ENCODE data around the gene SCPEP1.

SCPEP1 gene

DNA sequence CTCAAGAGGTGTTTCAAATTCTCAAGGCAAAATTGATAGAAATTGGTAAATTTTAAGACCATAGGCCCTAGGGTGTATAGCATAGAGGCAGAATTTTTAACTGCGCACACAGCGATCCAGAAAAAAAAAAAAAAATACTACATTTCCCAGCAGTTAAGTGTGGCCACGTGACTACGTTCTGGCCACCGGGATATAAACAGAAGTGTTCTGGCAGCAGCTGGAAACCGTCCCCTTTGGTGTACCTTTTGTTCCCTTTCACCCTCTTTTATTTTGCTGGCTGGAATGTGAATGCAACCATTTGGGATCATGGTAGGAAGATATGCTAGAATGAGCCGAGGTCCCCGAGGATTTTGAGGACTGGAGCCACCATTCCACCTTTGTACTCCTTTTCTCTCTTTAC, 54.4 kb downstream of the SCPEP1 start:
- DNase-seq (ENCODE audit: extremely low spot score), result no peak
- ChIA-PET POLR2A (interaction anchor here (0.6 kb wide), 1 partner anchor 165 kb away, joined by 4 read pairs; no protein-coding TSS in a partner anchor), CTCF (interaction anchor here (1.6 kb wide), 1 partner anchor 11 kb away, joined by 4 read pairs; no protein-coding TSS in a partner anchor)
- TF ChIP-seq CTCF (IDR thresholded peaks at IDR 0.05; ENCODE audit: control extremely low read depth, extremely low read depth, low read depth, missing control alignments), result no peak

- ChIA-PET CTCF (no interaction called here), POLR2A (no interaction called here)
- TF ChIP-seq CTCF (IDR thresholded peaks at IDR 0.05; ENCODE audit: control extremely low read depth, extremely low read depth, low read depth, missing control alignments), result no peak
- DNase-seq (ENCODE audit: extremely low spot score), result no peak
Observed at GRCh38 chr17:57033296-57033695, 55.4 kb downstream of the SCPEP1 start.

DNA sequence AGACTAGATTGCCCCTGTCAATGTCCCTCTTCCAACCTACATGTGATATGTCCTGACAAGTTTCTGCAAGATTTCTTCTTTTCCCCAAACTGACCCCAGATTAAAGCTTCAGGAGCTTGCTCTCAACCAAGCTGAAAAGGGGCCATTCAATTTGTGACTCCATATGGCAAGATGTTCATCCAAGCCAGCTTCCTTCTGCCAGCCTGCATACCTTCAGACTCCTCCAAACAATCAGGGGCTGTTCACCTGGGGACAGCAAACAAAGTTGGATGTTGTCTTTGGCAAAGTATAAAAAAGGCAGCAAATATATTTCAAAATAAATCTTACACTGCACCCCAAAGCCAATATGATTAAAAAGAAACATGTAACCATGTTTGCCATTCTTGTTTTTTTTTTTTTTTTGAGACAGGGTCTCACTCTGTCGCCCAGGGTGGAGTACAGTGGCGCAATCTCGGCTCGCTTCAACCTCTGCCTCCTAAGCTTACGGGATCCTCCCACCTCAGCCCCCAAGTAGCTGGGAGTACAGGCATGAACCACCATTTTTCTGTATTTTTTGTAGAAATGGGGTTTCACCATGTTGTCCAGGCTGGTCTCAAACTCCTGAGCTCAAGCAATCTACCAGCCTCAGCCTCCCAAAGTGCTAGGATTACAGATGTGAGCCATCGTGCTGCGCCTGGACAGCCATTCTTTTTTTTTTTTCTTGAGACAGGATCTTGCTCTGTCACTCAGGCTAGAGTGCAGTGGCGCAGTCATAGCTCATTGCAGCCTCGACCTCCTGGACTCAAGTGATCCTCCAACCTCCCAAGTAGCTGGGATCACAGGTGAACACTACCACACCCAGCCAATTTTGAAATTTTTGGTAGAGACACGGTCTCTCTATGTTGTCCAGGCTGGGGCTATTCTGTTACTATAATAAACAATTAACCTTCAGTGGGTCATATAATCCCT, 57.1 kb downstream of the SCPEP1 start:
- no peak for TF ChIP-seq CTCF (IDR thresholded peaks at IDR 0.05; ENCODE audit: control extremely low read depth, extremely low read depth, low read depth, missing control alignments)
- no peak for DNase-seq (ENCODE audit: extremely low spot score)
- CTCF ChIA-PET, result interaction anchor here (0.8 to 1.5 kb wide), 3 partner anchors 10 to 25 kb away, joined by 3 to 5 read pairs (median 4); no protein-coding TSS in a partner anchor
- POLR2A ChIA-PET, result no interaction called here

DNA sequence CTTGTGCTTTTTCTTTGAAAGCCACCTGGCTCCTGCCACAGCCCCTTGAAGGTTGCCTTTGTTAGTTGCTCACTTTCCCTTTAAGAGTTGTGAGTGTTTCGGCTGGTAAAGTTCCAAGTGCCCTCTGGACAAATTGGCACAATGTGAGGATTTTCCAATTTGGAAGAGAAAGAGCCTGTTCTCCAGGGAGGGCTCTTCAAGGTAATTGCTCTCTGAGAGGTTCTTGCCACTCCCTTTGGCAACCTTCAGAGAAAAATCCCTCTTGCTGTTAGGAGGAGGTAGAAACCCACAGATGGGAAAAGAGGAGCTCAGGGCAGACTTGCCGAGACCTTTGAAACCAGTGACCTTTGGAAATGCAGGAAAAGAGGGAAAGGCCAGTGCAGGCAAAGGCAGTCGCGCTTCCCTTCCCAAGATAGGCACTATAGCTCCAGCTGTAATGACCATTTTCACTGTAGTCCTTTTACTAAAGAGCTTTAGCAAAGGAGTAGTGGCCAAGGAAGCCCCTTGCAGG, 58.1 kb downstream of the SCPEP1 start:
- ChIA-PET CTCF (interaction anchor here (1.1 to 1.5 kb wide), 4 partner anchors 15 to 29 kb away, joined by 3 to 5 read pairs (median 3); no protein-coding TSS in a partner anchor), POLR2A (no interaction called here)
- no peak for DNase-seq (ENCODE audit: extremely low spot score)
- TF ChIP-seq CTCF (IDR thresholded peaks at IDR 0.05; ENCODE audit: control extremely low read depth, extremely low read depth, low read depth, missing control alignments), result no peak

- TF ChIP-seq CTCF (IDR thresholded peaks at IDR 0.05; ENCODE audit: control extremely low read depth, extremely low read depth, low read depth, missing control alignments), result no peak
- no peak for DNase-seq (ENCODE audit: extremely low spot score)
- CTCF ChIA-PET, result interaction anchor here (0.9 to 1.1 kb wide), 2 partner anchors 10 to 30 kb away, joined by 3 read pairs; no protein-coding TSS in a partner anchor
- POLR2A ChIA-PET, result no interaction called here
Observed at GRCh38 chr17:57037411-57037810, 59.5 kb downstream of the SCPEP1 start.

DNA sequence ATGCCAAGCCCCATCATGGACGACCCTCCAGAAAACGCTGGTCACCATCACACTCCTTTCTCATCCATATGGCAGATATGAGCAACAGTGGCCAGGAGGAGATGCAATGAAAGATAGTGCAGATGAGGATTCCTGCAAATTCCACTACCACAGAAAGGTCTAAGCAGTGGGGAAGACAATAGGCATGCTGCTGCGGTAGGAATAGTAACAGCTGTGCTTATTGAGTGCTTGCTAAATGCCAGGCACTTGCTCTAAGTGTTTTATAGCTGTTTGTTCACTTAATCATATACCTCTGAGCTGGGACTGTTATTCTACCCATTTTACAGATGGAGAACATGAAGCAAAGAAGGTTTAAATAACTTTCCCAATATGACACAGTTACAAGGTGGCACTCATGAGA, 60.6 kb downstream of the SCPEP1 start:
- no peak for DNase-seq (ENCODE audit: extremely low spot score)
- CTCF ChIA-PET, result interaction anchor here (1.0 kb wide), 1 partner anchor 27 kb away, joined by 3 read pairs; no protein-coding TSS in a partner anchor
- TF ChIP-seq CTCF (IDR thresholded peaks at IDR 0.05; ENCODE audit: control extremely low read depth, extremely low read depth, low read depth, missing control alignments), result no peak
- POLR2A ChIA-PET, result no interaction called here

All from GM10248 (cell line).